ENCODE data around the gene TCF7L1. TPM values are rescaled to one million over a fixed set of nuclear protein-coding genes. Genes with fewer than 3 reads are reported as not detected.

TCF7L1 gene
- total RNA-seq, 1 donor from 2014 or later: 10.3 TPM

DNA sequence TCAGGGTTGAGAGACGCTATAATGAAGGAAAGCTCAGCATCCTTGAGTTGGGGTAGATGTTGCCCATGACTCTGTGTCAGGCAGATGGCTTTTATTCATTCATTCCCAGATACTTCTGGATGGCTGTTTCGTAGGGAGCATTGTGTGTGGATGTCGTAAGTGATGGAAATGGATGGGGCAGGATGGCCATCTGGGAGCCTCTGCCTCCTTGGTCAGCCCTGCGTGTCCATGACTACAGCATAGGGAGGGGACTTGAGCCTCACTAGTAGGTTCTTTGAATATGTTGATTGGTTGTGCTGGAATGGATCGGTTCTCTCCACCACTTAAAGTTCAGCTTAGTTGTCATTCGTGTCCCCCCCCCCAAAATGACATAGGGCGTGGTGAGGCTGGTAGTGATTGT is 149.7 kb downstream of the TCF7L1 start:
- Histone ChIP-seq H3K4me3 (no peak overlapping the region), H3K27ac (no peak overlapping the region), H3K27me3 (no peaks in the 10 kb centered on the region), H3K36me3 (peaks cover 0 to 8% of the 10 kb centered on the region in 2 donors), H3K9me3 (no peaks in the 10 kb centered on the region), H3K4me1 (peaks cover 0 to 13% of the 10 kb centered on the region in 2 donors)
- TF ChIP-seq, protein P1, sequence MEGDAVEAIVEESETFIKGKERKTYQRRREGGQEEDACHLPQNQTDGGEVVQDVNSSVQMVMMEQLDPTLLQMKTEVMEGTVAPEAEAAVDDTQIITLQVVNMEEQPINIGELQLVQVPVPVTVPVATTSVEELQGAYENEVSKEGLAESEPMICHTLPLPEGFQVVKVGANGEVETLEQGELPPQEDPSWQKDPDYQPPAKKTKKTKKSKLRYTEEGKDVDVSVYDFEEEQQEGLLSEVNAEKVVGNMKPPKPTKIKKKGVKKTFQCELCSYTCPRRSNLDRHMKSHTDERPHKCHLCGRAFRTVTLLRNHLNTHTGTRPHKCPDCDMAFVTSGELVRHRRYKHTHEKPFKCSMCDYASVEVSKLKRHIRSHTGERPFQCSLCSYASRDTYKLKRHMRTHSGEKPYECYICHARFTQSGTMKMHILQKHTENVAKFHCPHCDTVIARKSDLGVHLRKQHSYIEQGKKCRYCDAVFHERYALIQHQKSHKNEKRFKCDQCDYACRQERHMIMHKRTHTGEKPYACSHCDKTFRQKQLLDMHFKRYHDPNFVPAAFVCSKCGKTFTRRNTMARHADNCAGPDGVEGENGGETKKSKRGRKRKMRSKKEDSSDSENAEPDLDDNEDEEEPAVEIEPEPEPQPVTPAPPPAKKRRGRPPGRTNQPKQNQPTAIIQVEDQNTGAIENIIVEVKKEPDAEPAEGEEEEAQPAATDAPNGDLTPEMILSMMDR (IDR thresholded peaks at IDR 0.05): no peak
- intact Hi-C loops (cut with DNase I): no loop called here
- DNase-seq (ENCODE audit: low spot score in 2 of 2): no peak

DNA sequence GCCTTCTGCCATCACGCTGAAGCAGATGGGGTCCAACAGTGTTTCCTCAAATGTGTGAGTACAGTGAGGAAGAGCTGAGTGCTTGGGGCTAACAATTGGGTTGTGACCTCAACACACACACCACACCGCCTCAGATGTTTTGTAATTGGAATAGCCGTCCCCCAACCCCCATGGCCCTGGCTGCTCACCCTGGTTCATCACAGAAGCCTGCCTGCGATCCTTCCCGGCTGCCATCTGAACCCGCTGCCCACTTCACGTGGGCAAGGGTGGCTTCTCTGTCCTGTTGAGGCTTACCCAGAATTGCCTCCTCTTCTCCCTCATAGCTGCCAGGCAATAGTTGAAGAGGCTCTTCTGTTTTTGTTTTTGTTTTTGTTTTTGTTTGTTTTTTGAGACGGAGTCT is 150.4 kb downstream of the TCF7L1 start:
- intact Hi-C loops (cut with DNase I): no loop called here
- DNase-seq (ENCODE audit: low spot score in 2 of 2): no peak

DNA sequence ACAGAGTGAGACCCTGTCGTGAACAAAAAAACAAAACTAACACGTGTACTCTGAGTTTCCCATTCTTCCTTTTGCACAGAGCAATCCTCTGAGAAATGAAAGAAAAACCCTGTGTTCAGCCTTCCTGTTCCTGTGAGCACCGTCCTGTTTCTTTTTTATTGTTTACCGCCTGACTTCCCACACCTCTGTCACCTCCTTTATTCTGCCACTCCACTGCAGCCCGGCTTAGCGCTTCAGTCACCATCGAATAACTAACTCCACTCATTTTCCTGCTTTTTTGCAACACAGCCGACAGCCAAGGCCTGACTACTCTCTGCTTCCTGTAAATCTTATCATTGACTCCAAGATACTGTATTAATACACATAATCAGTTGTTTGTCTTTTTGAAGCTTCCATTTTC is 153.7 kb downstream of the TCF7L1 start:
- intact Hi-C loops (cut with DNase I): no loop called here
- Histone ChIP-seq H3K27me3 (no peaks in the 10 kb centered on the region), H3K4me1 (peaks cover 0 to 2% of the 10 kb centered on the region in 2 donors), H3K4me3 (no peak overlapping the region), H3K9me3 (no peaks in the 10 kb centered on the region), H3K36me3 (peaks cover 2 to 8% of the 10 kb centered on the region in 2 donors), H3K27ac (no peak overlapping the region)
- TF ChIP-seq, protein P1 (IDR thresholded peaks at IDR 0.05): no peak
- no peak for DNase-seq (ENCODE audit: low spot score in 2 of 2)

More for the DNA sequence above, 150.4 kb downstream of the TCF7L1 start:
- Histone ChIP-seq H3K27ac (no peak overlapping the region), H3K9me3 (no peaks in the 10 kb centered on the region), H3K27me3 (no peaks in the 10 kb centered on the region), H3K36me3 (peaks cover 0 to 8% of the 10 kb centered on the region in 2 donors), H3K4me3 (no peak overlapping the region), H3K4me1 (peaks cover 0 to 7% of the 10 kb centered on the region in 2 donors)
- TF ChIP-seq, protein P1 (IDR thresholded peaks at IDR 0.05): no peak

DNA sequence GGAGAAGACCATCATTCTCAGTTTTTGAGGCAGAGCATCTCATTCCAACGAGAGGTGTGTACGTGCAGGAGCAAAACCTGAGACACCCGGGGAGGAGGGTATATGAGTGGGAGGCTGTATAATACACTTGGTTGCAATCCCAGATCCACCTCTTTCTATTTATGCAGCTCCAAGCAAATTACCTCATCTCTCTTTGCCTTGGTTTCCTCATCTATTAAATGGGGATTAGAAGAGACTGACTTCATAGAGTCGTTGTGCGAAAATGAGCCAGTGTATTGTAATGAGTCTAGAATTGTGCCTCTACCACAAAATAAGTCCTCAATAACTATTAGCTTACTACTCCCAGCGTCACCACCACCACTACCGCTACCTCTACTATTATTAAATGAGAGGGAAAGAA is 154.5 kb downstream of the TCF7L1 start:
- no peak for DNase-seq (ENCODE audit: low spot score in 2 of 2)
- intact Hi-C loops (cut with DNase I): no loop called here
- Histone ChIP-seq H3K27ac (no peak overlapping the region), H3K4me3 (no peak overlapping the region), H3K4me1 (peaks cover 0 to 2% of the 10 kb centered on the region in 2 donors), H3K9me3 (no peaks in the 10 kb centered on the region), H3K36me3 (peaks cover 2 to 8% of the 10 kb centered on the region in 2 donors), H3K27me3 (no peaks in the 10 kb centered on the region)
- TF ChIP-seq, protein P1 (IDR thresholded peaks at IDR 0.05): no peak

DNA sequence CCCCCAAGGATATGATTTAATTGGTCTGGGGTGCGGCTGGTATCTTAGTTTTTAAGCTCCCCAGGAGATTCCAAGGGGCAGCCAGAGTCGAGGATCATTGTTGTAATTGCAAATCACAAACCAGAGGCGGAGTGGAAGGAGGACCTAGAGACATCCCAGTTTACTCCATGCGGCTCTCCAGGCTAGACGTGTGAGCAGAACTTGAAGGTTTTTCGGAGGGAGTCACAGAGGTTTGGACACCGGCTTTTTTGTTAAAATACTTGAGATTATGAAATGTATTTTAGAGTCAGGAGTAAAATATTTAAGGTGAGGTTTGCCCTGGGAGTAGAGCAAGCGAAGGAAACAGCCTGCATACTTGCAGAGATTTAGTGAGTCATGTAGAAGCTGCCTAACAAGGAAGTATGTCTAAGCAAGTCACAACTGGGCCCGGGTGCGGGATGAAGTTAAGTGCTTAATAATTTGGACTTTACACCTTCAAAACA is 155.1 kb downstream of the TCF7L1 start:
- Histone ChIP-seq H3K27ac (no peak overlapping the region), H3K4me3 (no peak overlapping the region), H3K4me1 (peaks cover 0 to 2% of the 10 kb centered on the region in 2 donors), H3K27me3 (no peaks in the 10 kb centered on the region), H3K36me3 (peaks cover 2 to 7% of the 10 kb centered on the region in 2 donors), H3K9me3 (no peaks in the 10 kb centered on the region)
- intact Hi-C loops (cut with DNase I): no loop called here
- DNase-seq (ENCODE audit: low spot score in 2 of 2): no peak
- TF ChIP-seq, protein P1 (IDR thresholded peaks at IDR 0.05): no peak
